Endothelial cell of umbilical vein (primary cell): ENCODE results near the gene MAPK11. TPM values are rescaled to one million over a fixed set of nuclear protein-coding genes. Genes with fewer than 3 reads are reported as not detected.

Experiments used
- BruUV-seq: library from RNA; stranded (reverse); fragments of 400-500 nt; replicated peaks from 2 replicates; lab custom pipeline; 2021; lab: Mats Ljungman, UMichigan
- CTCF ChIA-PET: fragments of 300-600, 350-600 bp; sonication (Branson Sonifier 250); formaldehyde crosslinking; loops from one replicate; lab custom pipeline; 2021; ENCODE audit warnings: antibody characterized with exemption, inconsistent platforms; lab: Charles Lee
- POLR2A ChIA-PET: fragments of 300-600, 350-600 bp; sonication (Branson Sonifier 250); formaldehyde crosslinking; loops from one replicate; lab custom pipeline; 2021; ENCODE audit warnings: antibody characterized with exemption, inconsistent platforms; lab: Charles Lee
- DNase-seq: peaks from one replicate; pipeline ENCODE4 v3.0.0-alpha.2; 2011; ENCODE audit warnings: low read depth, low spot score
- FAIRE-seq: peaks from 2 replicates; lab custom pipeline; 2011; peaks lifted over from hg19 to GRCh38; lab: Jason Lieb, UNC
- H2AFZ ChIP-seq: 2 replicates; pipeline ENCODE4 v1.6.0; 2012; ENCODE audit warnings: low read depth, low read length, control low read depth, inconsistent platforms
- H3K27ac ChIP-seq: 2 replicates; pipeline ENCODE4 v1.5.1; 2011; ENCODE audit warnings: low read depth, mild to moderate bottlenecking, control low read depth, low read length, moderate library complexity; ENCODE audit not compliant: insufficient read depth
- H3K27me3 ChIP-seq, 2 experiments: 2 replicates each; pipeline versions ENCODE4 v1.6.0 to v1.6.1; 2011; ENCODE audit warnings: low read length in 2 of 2, mixed read lengths in 1 of 2; ENCODE audit not compliant: control insufficient read depth in 2 of 2, insufficient read depth in 2 of 2
- H3K36me3 ChIP-seq, 2 experiments: 2 replicates in 1 of 2; 3 replicates in 1 of 2; pipeline ENCODE4 v1.5.1; 2011; ENCODE audit warnings: low read length in 2 of 2, mild to moderate bottlenecking in 1 of 2, moderate library complexity in 1 of 2; ENCODE audit not compliant: control insufficient read depth in 2 of 2, insufficient read depth in 2 of 2; ENCODE audit errors: extremely low read depth in 1 of 2
- H3K4me1 ChIP-seq: 3 replicates; pipeline ENCODE4 v1.5.1; 2011; ENCODE audit warnings: mild to moderate bottlenecking, low read length; ENCODE audit not compliant: control insufficient read depth, insufficient read depth; ENCODE audit errors: extremely low read depth
- H3K4me2 ChIP-seq: 2 replicates; pipeline ENCODE4 v1.6.1; 2011; ENCODE audit warnings: low read length, control low read depth, mixed read lengths; ENCODE audit not compliant: insufficient read depth
- H3K4me3 ChIP-seq, 3 experiments: fragments of 200-600 bp in 1 of 3; sonication (generic), shearing (Covaris generic) in 1 of 3; replicated peaks in 1 of 3; 2 replicates each; pipeline ENCODE4 v1.5.1; 2011 to 2016; ENCODE audit warnings: control low read depth in 3 of 3, low read length in 3 of 3, mild to moderate bottlenecking in 2 of 3, inconsistent platforms in 1 of 3, low read depth in 1 of 3, moderate library complexity in 1 of 3; ENCODE audit not compliant: insufficient read depth in 1 of 3
- H3K79me2 ChIP-seq: 2 replicates; pipeline ENCODE4 v1.6.0; 2012; ENCODE audit warnings: low read length, inconsistent platforms; ENCODE audit not compliant: control insufficient read depth, insufficient read depth
- H3K9ac ChIP-seq: replicated peaks from 2 replicates; pipeline ENCODE3; 2011; ENCODE audit warnings: low read length, control low read depth; ENCODE audit not compliant: insufficient read depth; ENCODE audit errors: extremely low read depth
- H3K9me1 ChIP-seq: replicated peaks from 3 replicates; pipeline ENCODE4 v1.6.0; 2011; ENCODE audit warnings: mild to moderate bottlenecking, low read length; ENCODE audit not compliant: control insufficient read depth, insufficient read depth; ENCODE audit errors: extremely low read depth
- H3K9me3 ChIP-seq: replicated peaks from 2 replicates; pipeline ENCODE4 v1.5.1; 2012; ENCODE audit warnings: low read length, inconsistent platforms; ENCODE audit not compliant: control insufficient read depth, insufficient read depth
- H4K20me1 ChIP-seq: replicated peaks from 2 replicates; pipeline ENCODE3; 2011; ENCODE audit warnings: mild to moderate bottlenecking, low read length; ENCODE audit not compliant: control insufficient read depth, insufficient read depth; ENCODE audit errors: extremely low read depth
- EZH2 ChIP-seq: IDR thresholded peaks from 2 replicates; pipeline ENCODE4 v1.6.1; 2012; ENCODE audit warnings: borderline replicate concordance, low read depth, mild to moderate bottlenecking, moderate library complexity, low read length, inconsistent platforms; ENCODE audit not compliant: severe bottlenecking
- FOS ChIP-seq: IDR thresholded peaks from 2 replicates; pipeline ENCODE4 v1.6.1; 2011; ENCODE audit warnings: mild to moderate bottlenecking, low read length, moderate library complexity, borderline replicate concordance; ENCODE audit not compliant: insufficient read depth
- GATA2 ChIP-seq: IDR thresholded peaks from 2 replicates; pipeline ENCODE4 v1.7.0; 2011; ENCODE audit warnings: low read depth, mild to moderate bottlenecking, moderate library complexity, mixed read lengths, low read length; ENCODE audit not compliant: insufficient read length, insufficient read depth
- JUN ChIP-seq: IDR thresholded peaks from 2 replicates; pipeline ENCODE4 v1.6.1; 2011; ENCODE audit warnings: borderline replicate concordance, low read depth; ENCODE audit not compliant: insufficient read length, insufficient read depth
- MAX ChIP-seq: IDR thresholded peaks from 2 replicates; pipeline ENCODE4 v1.6.1; 2011; ENCODE audit not compliant: insufficient read depth, insufficient read length
- MYC ChIP-seq: IDR thresholded peaks from one replicate; pipeline ENCODE4 v1.6.1; 2011; ENCODE audit warnings: mild to moderate bottlenecking, low read depth, low read length
- POLR2A ChIP-seq: IDR thresholded peaks from 2 replicates; pipeline ENCODE4 v1.6.1; 2012; ENCODE audit warnings: low read depth, mild to moderate bottlenecking, control low read depth, low read length
- POLR2AphosphoS5 ChIP-seq: IDR thresholded peaks from 2 replicates; pipeline ENCODE4 v1.6.1; 2012; ENCODE audit warnings: low read depth, mild to moderate bottlenecking, control low read depth, low read length, moderate library complexity; ENCODE audit not compliant: insufficient read depth
- dilution Hi-C: fragments of 300-500 bp; cut with MboI; formaldehyde crosslinking; loops from one replicate; pipeline ENCODE4 v1.15.0; 2019; ENCODE audit warnings: low sequenced_read_pairs; ENCODE audit not compliant: extremely low pct_ligation_motif_present
- intact Hi-C: fragments of 100-400 bp; cut with micrococcal nuclease; formaldehyde crosslinking; loops from one replicate; pipeline ENCODE4 v1.10.0; 2022
- polyA plus RNA-seq, 4 experiments: library from polyadenylated mRNA; depleted of rRNA in 3 of 4; stranded (reverse) in 3 of 4; unstranded in 1 of 4; fragments of >200 nt; gene quantifications; 2 replicates each; pipeline versions ENCODE4 v1.2.1 to v1.2.3, GENCODE V29; 2011 to 2012; ENCODE audit warnings: missing spikeins in 1 of 4
- total RNA-seq: library from RNA; stranded (reverse); gene quantifications from 2 replicates; pipeline ENCODE4 v1.2.3, GENCODE V29; 2021
- TF ChIP-seq, protein P1 (sequence below), 2 donors: IDR thresholded peaks; 1 replicate in 1 of 2; 2 replicates in 1 of 2; pipeline ENCODE4 v1.5.1; 2011; ENCODE audit warnings: low read length in 2 of 2, mild to moderate bottlenecking in 2 of 2, moderate library complexity in 2 of 2, control low read depth in 1 of 2, inconsistent platforms in 1 of 2, low read depth in 1 of 2; ENCODE audit not compliant: insufficient read depth in 1 of 2; ENCODE audit errors: extremely low read depth in 1 of 2

The MAPK11 gene
- total and polyA plus RNA-seq, 2 donors (not counting 3 experiments of a cell fraction or from before 2014, with no cell fraction given), result 22.8 to 26.3 TPM

DNA sequence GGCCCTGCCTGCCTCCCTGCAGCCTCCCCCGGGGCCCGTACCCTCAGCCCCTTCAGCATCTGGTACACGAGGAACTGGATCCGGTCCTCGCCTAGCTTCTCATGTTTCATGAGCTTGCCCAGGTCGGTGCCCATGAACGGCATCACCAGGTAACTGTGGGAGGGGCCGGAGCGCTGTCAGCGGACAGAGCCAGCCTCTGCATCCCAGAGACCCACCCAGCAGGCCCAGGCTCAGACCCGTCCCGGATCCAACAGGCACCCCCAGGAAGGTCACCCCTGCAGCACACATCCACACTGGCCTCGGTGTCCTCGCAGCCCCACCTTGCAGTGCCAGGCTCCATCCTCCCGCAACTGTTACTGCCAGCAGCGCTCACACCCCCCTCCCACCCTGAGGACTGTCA is 13.1 kb downstream of the MAPK11 start:
- no peaks in the 10 kb centered on the region for H3K9me1 ChIP-seq
- BruUV-seq, result no TSS peak
- H3K9me3 ChIP-seq, result no peaks in the 10 kb centered on the region
- H3K4me3 ChIP-seq, result no peak overlapping the region
- no peak overlapping the region for H3K9ac ChIP-seq
- DNase-seq, result no peak
- no peak overlapping the region for H3K4me2 ChIP-seq
- no peak for TF ChIP-seq GATA2
- TF ChIP-seq MAX, result no peak
- TF ChIP-seq, protein P1, sequence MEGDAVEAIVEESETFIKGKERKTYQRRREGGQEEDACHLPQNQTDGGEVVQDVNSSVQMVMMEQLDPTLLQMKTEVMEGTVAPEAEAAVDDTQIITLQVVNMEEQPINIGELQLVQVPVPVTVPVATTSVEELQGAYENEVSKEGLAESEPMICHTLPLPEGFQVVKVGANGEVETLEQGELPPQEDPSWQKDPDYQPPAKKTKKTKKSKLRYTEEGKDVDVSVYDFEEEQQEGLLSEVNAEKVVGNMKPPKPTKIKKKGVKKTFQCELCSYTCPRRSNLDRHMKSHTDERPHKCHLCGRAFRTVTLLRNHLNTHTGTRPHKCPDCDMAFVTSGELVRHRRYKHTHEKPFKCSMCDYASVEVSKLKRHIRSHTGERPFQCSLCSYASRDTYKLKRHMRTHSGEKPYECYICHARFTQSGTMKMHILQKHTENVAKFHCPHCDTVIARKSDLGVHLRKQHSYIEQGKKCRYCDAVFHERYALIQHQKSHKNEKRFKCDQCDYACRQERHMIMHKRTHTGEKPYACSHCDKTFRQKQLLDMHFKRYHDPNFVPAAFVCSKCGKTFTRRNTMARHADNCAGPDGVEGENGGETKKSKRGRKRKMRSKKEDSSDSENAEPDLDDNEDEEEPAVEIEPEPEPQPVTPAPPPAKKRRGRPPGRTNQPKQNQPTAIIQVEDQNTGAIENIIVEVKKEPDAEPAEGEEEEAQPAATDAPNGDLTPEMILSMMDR (IDR thresholded peaks at IDR 0.05; ENCODE audit: extremely low read depth in 1 of 2, insufficient read depth in 1 of 2, low read depth in 1 of 2, low read length in 2 of 2), result no peak
- no peak for TF ChIP-seq FOS
- TF ChIP-seq JUN, result no peak
- no peak for TF ChIP-seq MYC
- no peak for TF ChIP-seq EZH2
- TF ChIP-seq POLR2A, result no peak
- no peak for TF ChIP-seq POLR2AphosphoS5
- H4K20me1 ChIP-seq, result no peaks in the 10 kb centered on the region
- FAIRE-seq, result no peak
- H3K79me2 ChIP-seq, result peaks cover 22% of the 10 kb centered on the region
- H3K4me1 ChIP-seq, result peaks cover 8% of the 10 kb centered on the region
- H3K27ac ChIP-seq, result no peak overlapping the region
- intact Hi-C loops (no loop called here), dilution Hi-C loops (no loop called here)
- H3K27me3 ChIP-seq, result no peaks in the 10 kb centered on the region
- peaks cover 0 to 36% of the 10 kb centered on the region in 2 experiments for H3K36me3 ChIP-seq
- CTCF ChIA-PET, result no interaction called here
- no peak overlapping the region for H2AFZ ChIP-seq
- POLR2A ChIA-PET, result no interaction called here
